K562 treated with DMSO at 1 percent for 12 hours (cell line): ENCODE measurements around the gene LBHD1. TPM values are rescaled to one million over a fixed set of nuclear protein-coding genes. Genes with fewer than 3 reads are reported as not detected.

Experiments
- total RNA-seq: library from RNA; unstranded; fragments of 300-600 nt; gene quantifications from 2 replicates; pipeline ENCODE4 v1.2.3, GENCODE V29; 2022; ENCODE audit not compliant: insufficient read depth

Gene LBHD1
- 3.6 and 10.6 TPM in 2 replicates for total RNA-seq

DNA sequence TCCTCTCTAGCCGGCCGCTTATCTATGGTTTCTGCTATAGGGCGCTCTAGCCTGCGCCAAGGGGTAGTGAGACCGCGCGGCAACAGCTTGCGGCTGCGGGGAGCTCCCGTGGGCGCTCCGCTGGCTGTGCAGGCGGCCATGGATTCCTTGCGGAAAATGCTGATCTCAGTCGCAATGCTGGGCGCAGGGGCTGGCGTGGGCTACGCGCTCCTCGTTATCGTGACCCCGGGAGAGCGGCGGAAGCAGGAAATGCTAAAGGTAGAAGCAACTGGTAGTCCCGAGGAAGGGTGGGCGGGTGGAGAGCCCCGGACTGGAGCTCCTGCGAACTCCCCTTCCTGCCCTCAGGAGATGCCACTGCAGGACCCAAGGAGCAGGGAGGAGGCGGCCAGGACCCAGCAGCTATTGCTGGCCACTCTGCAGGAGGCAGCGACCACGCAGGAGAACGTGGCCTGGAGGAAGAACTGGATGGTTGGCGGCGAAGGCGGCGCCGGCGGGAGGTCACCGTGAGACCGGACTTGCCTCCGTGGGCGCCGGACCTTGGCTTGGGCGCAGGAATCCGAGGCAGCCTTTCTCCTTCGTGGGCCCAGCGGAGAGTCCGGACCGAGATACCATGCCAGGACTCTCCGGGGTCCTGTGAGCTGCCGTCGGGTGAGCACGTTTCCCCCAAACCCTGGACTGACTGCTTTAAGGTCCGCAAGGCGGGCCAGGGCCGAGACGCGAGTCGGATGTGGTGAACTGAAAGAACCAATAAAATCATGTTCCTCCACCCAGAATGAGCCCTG is at the start of gene LBHD1, which contains the start of gene UQCC3:
LBHD1 (minus strand) TSS at position 660 of the 782 bp plus-strand sequence. CDS start 2,236 bp downstream, outside the sequence.
UQCC3 (plus strand) TSS at position 66 of the 782 bp plus-strand sequence; CDS start at position 139, 73 bp downstream.

DNA sequence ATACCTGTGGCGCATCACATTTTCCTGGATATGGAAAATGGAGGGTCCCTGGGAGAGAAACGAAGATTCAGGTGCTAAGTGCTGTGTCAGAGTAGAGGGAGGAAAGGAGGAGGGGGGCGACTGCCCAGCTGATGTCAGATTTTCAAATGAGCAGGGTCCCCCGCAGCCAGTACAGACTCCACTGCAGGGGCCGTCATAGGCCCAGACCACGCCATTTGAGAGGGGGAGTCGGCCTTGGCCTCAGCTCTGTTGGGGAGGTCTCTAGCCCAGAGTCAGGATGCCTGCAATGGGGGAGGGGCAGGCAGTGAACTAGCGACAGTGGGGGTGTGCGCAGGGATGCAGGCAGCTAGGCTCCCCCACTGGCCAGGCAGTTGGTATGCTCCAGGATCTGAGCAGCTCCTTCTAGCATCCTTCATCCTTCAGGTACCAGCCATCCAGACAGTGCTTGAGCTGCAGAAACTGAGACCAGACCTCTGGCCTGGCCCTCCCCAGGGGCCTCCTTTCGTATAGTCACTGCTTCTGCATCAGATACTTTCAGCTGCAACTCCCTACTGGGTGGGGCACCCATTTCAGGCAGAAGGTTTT is 35.3 kb upstream of the LBHD1 start, which contains the start of the genes BSCL2 and GNG3:
BSCL2 (minus strand) TSS at position 148 of the 585 bp plus-strand sequence. CDS start 229 bp downstream, outside the sequence.
GNG3 (plus strand) TSS at position 400 of the 585 bp plus-strand sequence. CDS start 620 bp downstream, outside the sequence.

DNA sequence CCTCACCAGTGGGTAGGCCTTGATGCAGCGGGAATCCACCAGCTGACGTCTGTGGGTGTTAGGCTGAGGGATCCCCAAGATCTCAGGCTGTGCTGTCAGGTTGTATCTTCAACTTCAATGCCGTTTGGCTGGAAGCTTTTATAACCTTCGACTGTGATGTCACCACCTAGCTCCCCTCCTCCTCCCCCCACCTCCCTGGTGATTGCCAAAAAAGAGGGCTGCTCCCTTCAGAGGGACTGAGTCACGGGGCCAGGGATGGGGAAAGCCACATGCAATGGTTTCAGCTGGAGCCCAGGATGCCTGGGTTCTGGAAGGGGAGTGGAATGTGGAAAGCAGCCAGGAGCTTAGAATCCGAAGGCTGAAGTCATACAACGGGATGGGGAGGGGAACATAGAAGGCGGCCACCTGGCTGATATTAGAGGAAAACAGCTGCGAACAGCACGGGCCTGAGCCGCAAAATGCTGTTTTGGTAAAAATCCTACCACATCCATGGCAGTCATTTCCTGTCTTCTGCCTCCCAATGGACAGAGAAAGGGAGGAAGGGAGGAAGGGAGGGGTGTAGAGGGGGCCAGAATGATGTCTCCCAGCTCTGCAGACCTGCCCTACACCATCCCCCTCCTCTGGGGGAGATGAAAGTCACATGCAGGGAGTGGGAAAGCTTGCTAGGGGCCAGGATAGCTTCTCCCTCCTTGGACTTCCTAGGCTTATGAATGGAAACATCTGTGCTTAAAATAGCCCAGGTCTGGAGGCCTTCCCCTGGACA is 17.5 kb upstream of the LBHD1 start, which contains the start of gene LRRN4CL:
LRRN4CL (minus strand) TSS at position 110 of the 763 bp plus-strand sequence. CDS start 1,022 bp downstream, outside the sequence.

DNA sequence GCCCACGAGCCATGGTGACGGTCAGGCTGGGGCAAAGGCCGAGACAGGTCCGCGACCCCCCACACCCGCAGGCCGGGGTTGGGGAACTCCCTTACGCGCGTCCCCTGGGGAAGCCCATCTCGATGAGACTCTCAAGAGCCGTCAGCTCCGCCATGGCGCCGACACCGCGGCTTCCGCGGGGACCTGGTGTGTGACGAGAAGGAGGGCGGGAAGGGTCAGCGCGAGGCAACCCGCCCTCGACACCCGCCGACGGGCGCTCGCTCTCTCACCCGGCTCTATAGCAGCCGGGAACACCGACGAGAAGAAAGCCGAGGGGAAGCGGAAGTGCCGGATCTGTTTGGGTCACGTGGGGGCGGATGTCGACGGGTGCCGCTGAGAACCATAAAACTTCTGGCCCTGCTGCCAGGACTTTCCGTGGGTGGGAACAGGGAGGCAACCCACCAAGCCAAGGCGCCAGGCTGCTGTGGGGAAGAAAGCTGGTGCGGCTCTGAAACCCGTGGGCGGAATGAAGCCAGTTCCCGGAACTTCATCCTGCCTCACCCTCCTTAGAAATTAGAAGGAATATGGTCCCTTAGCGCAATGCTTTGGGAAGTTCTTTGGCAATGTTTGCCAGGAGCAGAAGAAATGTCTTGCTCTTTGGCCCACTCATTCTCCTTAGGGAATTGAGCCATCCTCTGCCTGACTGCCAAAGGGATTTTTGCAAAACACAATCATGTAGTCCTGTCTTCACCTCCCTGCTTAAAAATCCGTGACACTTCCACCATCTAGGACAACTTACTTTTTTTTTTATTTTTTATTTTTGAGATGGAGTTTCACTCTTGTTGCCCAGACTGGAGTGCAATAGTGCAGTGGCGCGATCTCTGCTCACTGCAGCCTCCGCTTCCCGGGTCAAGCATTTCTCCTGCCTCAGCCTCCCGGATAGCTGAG is 7.0 kb upstream of the LBHD1 start, which contains the start of gene UBXN1:
UBXN1 (minus strand) TSS at position 304 of the 927 bp plus-strand sequence; CDS start at position 154, 150 bp downstream.

DNA sequence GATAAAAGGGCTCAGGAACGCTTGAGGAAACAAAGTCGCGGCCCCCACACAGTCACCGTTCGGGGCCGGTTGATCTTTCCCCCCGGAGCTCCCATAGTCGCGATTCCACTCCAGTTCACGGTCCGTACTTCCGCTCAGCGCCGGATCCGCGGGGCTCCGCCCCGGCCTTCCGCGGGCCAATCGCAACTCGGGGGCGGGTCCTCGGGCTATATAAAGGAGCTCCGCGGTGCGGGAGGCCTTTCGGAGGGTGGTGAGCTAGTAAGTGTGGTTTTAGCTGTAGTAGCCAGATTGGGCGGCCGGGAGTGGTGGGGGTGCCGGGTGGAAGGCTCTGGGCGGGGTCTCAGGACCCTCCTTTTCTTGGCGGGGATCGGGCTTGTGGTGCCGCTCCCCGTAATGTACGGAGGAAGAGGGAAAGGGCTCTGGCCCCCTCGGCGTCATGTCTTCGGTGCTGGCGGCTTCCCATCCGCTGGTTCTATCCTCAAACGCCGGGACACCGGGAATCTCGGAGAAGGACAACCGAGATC is 6.9 kb downstream of the LBHD1 start, which contains the start of the genes C11orf98 and CSKMT:
C11orf98 (minus strand) TSS at position 136 of the 524 bp plus-strand sequence; CDS start at position 95, 41 bp downstream.
CSKMT (plus strand) TSS at position 238 of the 524 bp plus-strand sequence. CDS start 568 bp downstream, outside the sequence.

DNA sequence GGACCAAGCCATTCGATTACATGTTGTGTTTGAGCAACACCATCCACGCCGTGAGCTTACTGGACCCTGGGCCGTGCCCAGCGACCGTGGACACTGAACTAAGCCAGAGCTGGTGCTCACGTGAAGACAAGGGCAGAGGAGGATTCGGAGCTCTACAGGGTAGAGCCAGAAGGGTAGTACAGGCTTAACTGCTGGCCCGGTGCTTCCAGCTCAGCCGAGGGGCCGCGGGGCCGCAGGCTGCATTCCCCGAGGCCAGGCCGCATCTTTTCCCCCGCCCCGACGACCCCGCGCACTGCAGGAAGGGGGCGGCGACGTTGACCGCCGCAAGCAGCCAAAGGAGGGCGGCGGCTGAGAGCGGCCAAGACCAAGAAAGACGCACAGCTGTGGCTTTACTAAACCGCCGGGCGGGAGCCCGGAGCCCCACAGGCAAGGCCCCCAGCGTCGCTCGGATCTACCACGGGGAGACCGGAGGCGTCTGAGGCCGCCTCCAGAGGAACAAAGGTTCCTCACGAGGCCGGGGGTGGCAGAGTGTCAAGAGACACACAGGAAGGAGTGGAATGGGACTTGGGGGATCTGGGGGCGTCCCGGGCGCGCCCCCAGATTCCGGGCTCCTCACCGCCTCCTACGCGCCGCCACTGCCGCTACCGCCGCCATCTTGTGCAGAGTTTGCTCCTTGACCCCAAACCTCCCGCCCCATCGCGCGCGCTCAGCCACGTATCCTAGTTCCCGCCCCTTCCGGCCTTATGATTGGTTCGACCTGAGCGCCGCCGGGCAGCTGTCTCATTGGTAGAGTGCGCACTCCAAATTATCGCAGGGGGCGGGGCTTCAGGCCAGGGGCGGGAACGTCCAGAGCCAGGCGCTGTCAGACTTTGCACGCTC is 25.9 kb downstream of the LBHD1 start, which contains the start of gene GANAB:
GANAB (minus strand) TSS at position 668 of the 879 bp plus-strand sequence; CDS start at position 654, 14 bp downstream.

DNA sequence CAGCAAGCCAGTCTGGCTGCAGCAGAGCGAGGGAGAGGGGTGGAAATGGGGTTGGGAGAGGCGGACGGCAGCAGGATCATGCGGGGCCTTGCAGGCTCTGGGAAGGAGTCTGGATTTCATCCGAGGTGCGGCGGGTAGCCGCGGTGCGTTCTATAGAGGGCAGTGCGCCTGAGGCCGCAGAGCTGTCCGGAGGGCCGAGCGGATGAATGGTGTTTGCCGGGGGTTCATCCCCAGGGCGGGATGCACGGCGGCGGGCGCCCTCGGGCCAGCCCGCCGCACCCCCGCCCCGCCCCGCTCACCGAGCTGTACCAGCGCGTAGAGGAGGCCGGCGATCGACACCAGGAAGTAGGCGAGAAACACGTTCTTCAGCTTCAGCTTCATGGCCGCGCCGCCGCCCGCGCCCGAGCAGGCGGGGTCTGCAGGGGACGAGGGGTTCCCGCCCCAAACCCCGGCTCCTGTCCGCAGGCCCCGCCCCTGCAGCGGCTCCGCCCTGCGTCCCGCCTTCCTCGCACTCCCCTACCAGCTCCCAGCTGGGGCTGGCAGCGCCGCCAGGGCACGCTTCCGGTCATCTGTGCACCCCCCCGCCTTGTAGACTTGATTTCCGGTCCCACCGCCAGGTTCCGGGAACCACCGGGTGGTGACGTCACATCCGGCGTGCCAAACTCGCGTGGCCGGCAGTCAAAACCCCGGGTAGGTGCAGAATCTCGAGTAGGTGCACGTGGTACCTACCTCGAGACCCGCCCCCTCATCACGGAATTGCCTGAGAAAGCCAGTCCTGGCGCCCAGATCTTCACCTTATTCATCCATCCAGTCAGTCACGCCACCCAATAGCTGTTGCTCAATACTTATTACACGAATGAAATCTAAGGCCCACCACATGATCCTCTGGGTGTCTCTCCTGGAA is 50.2 kb downstream of the LBHD1 start, which contains the start of gene B3GAT3:
B3GAT3 (minus strand) TSS at position 420 of the 904 bp plus-strand sequence; CDS start at position 381, 39 bp downstream.

Other genes starting within 250 kb of the LBHD1 start
- 12.9 and 42.0 TPM in 2 replicates for gene AHNAK, start 125.5 kb downstream of the LBHD1 start, total RNA-seq
- 3,985 and 3,989 TPM in 2 replicates for gene EEF1G, start 98.4 kb downstream of the LBHD1 start, total RNA-seq
- 16.7 and 23.4 TPM in 2 replicates for gene TUT1, start 80.7 kb downstream of the LBHD1 start, total RNA-seq
- 62.1 and 107 TPM in 2 replicates for gene MTA2, start 70.4 kb downstream of the LBHD1 start, total RNA-seq
- 21.6 and 34.7 TPM in 2 replicates for gene EML3, start 59.5 kb downstream of the LBHD1 start, total RNA-seq
- 0.81 and 3.0 TPM in 2 replicates for gene ROM1, start 59.0 kb downstream of the LBHD1 start, total RNA-seq
- gene B3GAT3, start 50.3 kb downstream of the LBHD1 start, total RNA-seq: 94.9 and 105 TPM in 2 replicates
- gene GANAB, start 25.7 kb downstream of the LBHD1 start, total RNA-seq: 161 and 356 TPM in 2 replicates
- 27.2 and 37.6 TPM in 2 replicates for gene INTS5, start 19.0 kb downstream of the LBHD1 start, total RNA-seq
- 157 and 173 TPM in 2 replicates for gene C11orf98, start 7.1 kb downstream of the LBHD1 start, total RNA-seq
- gene CSKMT, start 7.0 kb downstream of the LBHD1 start, total RNA-seq: 50.4 and 52.2 TPM in 2 replicates
- gene UQCC3, start 594 bp downstream of the LBHD1 start, total RNA-seq: 17.8 and 31.3 TPM in 2 replicates
- gene UBXN1, start 6.8 kb upstream of the LBHD1 start, total RNA-seq: 242 and 314 TPM in 2 replicates
- 0.70 TPM in 1 of 2 replicates, not detected in the other for gene LRRN4CL, start 17.3 kb upstream of the LBHD1 start, total RNA-seq
- 44.2 and 44.8 TPM in 2 replicates for gene BSCL2, start 35.2 kb upstream of the LBHD1 start, total RNA-seq
- gene GNG3, start 35.4 kb upstream of the LBHD1 start, total RNA-seq: not detected in 2 replicates
- 17.1 and 39.0 TPM in 2 replicates for gene HNRNPUL2, start 55.2 kb upstream of the LBHD1 start, total RNA-seq
- gene TTC9C, start 56.2 kb upstream of the LBHD1 start, total RNA-seq: 32.8 and 62.0 TPM in 2 replicates
- gene ZBTB3, start 81.9 kb upstream of the LBHD1 start, total RNA-seq: 1.9 and 3.0 TPM in 2 replicates
- gene POLR2G, start 89.3 kb upstream of the LBHD1 start, total RNA-seq: 150 and 166 TPM in 2 replicates
- gene TAF6L, start 99.1 kb upstream of the LBHD1 start, total RNA-seq: 26.4 and 31.9 TPM in 2 replicates
- 42.8 and 48.4 TPM in 2 replicates for gene TMEM179B, start 115.1 kb upstream of the LBHD1 start, total RNA-seq
- gene TMEM223, start 119.7 kb upstream of the LBHD1 start, total RNA-seq: 21.7 and 26.1 TPM in 2 replicates
- 80.0 and 120 TPM in 2 replicates for gene NXF1, start 133.2 kb upstream of the LBHD1 start, total RNA-seq
- 66.0 and 83.3 TPM in 2 replicates for gene STX5, start 159.8 kb upstream of the LBHD1 start, total RNA-seq
- not detected in 2 replicates for gene TEX54, start 160.6 kb upstream of the LBHD1 start, total RNA-seq
- gene WDR74, start 167.3 kb upstream of the LBHD1 start, total RNA-seq: 47.8 and 60.3 TPM in 2 replicates
- 391 and 414 TPM in 2 replicates for gene SLC3A2, start 208.6 kb upstream of the LBHD1 start, total RNA-seq
- not detected in 2 replicates for gene CHRM1, start 249.1 kb upstream of the LBHD1 start, total RNA-seq